Measurements from ENCODE around the gene GRAMD1B.

Gene GRAMD1B

GRCh38 chr11:123429913-123430720 lies at the start of gene GRAMD1B:
TSS of gene GRAMD1B (plus strand) at chr11:123430269. CDS start at chr11:123430793, 524 bp downstream.
- in situ Hi-C loops (cut with MboI; ENCODE audit: low sequenced_read_pairs) = no loop called here

GRCh38 chr11:123381149-123381548 lies 48.9 kb upstream of the GRAMD1B start:
- in situ Hi-C loops (cut with MboI; ENCODE audit: low sequenced_read_pairs) = no loop called here

DNA sequence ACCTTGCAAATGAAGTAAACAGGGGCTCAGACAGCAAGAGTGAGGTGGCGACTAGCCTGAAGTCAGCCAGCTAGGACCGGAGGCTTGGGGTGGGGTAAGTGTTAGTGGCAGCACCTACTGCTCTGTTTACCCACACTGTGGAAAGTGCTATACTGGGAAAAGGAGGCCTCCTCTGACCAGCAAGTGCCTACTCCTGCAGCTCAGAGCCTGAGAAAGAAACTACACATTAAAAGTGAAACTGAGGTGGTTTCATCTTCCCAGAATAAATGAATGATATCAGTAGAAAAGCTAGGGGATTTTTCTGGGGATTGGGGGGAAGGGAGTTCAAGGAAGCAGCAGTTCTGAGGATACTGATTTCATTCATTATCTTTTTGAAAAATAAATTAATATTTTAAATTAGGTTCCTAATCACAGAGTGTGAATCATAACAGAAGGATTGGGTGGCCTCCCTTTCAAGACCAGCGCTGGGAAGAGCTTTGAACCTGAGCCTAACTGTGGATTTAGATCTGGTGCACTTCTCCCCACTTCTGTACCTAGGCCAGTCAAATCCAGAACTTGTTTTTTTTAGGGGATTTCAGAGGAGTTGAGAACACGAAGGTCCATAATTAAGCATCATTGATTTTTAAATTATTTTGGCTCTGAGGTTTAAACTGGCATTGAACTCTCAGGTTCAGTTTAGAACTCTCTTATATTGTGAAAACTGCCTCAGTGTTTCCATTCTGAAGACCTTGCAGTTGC lies 48.1 kb upstream of the GRAMD1B start:
- in situ Hi-C loops (cut with MboI; ENCODE audit: low sequenced_read_pairs) = no loop called here

DNA sequence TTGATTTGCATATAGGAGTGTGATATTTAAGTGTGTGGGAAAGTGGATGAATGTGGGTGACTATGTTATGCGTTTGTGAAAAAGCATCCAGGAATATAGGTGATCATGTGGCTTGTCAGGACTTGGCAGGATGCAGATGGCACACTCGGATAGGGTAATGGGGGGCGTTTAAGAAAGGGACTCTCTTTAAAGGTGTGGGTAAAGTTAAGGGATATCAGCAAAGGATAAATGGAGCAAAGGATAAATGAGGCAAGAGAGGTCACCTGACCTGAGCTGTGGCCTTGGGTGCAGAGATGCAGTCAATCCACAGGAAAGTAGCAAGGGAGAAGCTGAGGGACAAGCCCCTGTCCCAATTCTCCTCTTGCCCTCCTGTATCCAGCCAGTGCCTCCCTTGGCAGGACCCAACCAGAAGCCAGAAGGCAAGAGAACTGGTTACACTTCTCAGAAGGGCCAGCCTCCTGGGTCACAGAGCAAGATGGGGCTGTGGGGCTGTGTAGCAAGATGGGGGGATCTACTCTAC lies 47.5 kb upstream of the GRAMD1B start:
- in situ Hi-C loops (cut with MboI; ENCODE audit: low sequenced_read_pairs) = no loop called here

- in situ Hi-C loops (cut with MboI; ENCODE audit: low sequenced_read_pairs) = no loop called here
These were observed 46.0 kb upstream of the GRAMD1B start for GRCh38 chr11:123384116-123384515.

DNA sequence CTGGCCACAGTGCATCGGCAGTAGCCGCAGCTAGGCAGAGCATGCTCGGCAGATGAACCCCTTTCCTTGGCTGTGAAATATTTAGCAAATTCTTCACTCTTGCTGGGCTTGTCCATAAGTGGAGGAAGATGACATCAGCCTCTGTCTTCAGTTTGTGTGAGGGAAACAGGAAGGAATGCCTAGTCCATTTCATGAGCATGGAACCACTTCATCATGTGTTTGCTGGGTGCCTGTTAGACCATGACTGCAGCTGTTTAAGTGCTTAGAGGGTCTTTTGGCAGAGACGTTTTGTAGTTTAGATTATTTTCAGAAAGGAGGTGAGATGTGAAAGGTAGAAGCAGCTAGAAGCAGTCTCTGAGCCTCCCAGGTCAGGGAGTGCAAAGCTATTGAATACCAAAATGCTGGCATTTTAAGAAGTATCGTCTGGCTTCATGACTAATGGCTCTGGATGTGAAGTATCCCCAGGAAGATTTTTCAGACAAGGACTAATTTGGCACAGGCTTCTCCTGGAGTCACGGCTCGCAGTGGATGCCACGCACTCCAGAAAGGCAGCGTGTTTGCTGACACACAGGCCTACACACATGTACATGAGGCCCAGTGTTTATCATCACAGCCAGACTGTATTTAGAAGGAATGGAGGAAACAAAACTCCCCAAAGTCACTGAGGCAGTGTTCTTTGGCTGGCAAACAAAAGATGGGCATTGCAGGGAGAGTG lies 43.1 kb upstream of the GRAMD1B start:
- in situ Hi-C loops (cut with MboI; ENCODE audit: low sequenced_read_pairs) = no loop called here

- in situ Hi-C loops (cut with MboI; ENCODE audit: low sequenced_read_pairs) = no loop called here
These were observed 41.4 kb upstream of the GRAMD1B start for GRCh38 chr11:123388640-123389039.

DNA sequence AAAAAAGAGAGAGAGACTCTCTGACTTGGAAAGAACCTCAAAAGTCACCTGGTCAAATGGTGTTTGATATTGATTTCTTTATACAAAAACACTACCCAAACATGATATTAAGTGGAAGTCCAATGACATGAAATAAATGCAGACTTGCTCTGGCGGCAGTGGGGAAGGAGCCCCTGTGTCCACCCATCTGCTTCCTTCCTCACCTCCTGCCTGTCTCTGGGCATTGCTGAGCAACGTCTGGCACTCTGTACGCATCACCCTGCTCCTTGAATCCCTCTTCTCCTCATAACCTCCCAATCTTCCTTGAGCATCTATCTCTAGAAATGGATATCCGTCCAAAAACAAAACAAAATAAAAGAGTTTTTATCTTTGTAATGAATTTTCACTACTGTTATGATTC lies 39.9 kb upstream of the GRAMD1B start:
- in situ Hi-C loops (cut with MboI; ENCODE audit: low sequenced_read_pairs) = no loop called here

GRCh38 chr11:123391646-123392348 lies 38.3 kb upstream of the GRAMD1B start:
- in situ Hi-C loops (cut with MboI; ENCODE audit: low sequenced_read_pairs) = no loop called here

GRCh38 chr11:123392431-123392830 lies 37.6 kb upstream of the GRAMD1B start:
- in situ Hi-C loops (cut with MboI; ENCODE audit: low sequenced_read_pairs) = no loop called here

GRCh38 chr11:123392844-123393243 lies 37.2 kb upstream of the GRAMD1B start:
- in situ Hi-C loops (cut with MboI; ENCODE audit: low sequenced_read_pairs) = no loop called here

DNA sequence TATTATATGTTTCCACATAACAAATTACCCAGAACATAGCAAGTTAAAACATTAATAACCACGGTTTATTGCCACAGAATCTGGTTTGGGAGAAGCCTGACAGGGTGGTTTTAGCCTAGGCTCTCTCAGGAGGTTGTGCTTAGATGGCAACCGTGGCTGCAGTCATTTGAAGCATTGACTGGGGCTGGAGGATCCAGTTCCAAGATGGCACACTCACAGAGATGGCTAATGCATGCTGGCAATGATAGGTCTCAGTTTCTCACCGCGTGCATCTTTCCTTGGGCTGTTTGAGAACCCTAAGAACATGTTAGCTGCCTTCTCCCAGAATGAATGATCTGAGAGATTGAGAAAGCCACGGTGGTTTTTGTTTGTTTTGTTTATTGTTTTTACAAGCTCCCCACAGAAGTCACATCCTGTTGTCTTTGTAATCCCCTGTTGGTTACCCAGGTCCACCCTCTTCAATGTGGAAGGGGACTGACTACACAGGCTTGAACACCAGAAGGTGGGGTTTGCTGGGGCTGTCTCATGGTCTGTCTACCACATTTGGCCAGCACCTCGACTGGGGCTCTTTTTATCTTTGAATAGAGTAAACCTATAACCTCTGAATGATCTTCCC lies 36.6 kb upstream of the GRAMD1B start:
- in situ Hi-C loops (cut with MboI; ENCODE audit: low sequenced_read_pairs) = no loop called here

GRCh38 chr11:123404676-123405075 lies 25.4 kb upstream of the GRAMD1B start:
- in situ Hi-C loops (cut with MboI; ENCODE audit: low sequenced_read_pairs) = no loop called here

DNA sequence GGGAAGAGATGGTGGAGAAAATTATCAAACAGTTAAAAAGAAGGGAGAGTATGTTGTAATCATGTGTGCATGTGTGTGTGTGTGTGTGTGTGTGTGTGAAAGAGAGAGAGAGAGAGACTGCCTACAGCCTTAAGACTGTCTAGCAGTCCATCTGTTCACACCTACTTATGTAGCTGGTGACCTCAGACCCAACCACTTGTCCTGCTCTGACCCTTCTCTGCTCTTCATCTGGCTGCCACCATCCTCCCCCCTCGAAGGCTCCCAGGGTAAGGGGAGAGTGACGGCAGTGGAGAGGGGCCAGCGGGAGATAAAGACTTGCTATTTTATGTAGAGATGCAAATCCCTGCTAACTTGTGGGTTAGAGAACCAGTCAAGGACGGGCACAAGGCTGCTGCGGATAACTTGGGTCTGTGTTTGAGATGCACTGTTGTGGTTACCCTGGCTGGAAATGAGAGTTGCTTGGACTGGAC lies 24.9 kb upstream of the GRAMD1B start:
- in situ Hi-C loops (cut with MboI; ENCODE audit: low sequenced_read_pairs) = no loop called here

GRCh38 chr11:123406441-123407129 lies 23.5 kb upstream of the GRAMD1B start:
- in situ Hi-C loops (cut with MboI; ENCODE audit: low sequenced_read_pairs) = no loop called here

- in situ Hi-C loops (cut with MboI; ENCODE audit: low sequenced_read_pairs) = no loop called here
These were observed 22.7 kb upstream of the GRAMD1B start for GRCh38 chr11:123407130-123407995.

GRCh38 chr11:123407996-123408597 lies 22.0 kb upstream of the GRAMD1B start:
- in situ Hi-C loops (cut with MboI; ENCODE audit: low sequenced_read_pairs) = no loop called here

Data from HL-60/S4 treated with retinoic acid at 250 ng/mL for 4 days and 3 days (cell line).